GM12878 (cell line): ENCODE data around the gene NFATC2. TPM values are rescaled to one million over a fixed set of nuclear protein-coding genes. Genes with fewer than 3 reads are reported as not detected.

Experiments used
- ATAC-seq: fragments of 200-7000 bp; cut with Tn5 transposase; 3 replicates; pipeline ENCODE4 v1.9.1; 2020; ENCODE audit warnings: mild to moderate bottlenecking, moderate library complexity
- BruUV-seq: library from RNA; stranded (reverse); fragments of 400-500 nt; replicated peaks from 2 replicates; lab custom pipeline; 2021; lab: Mats Ljungman, UMichigan
- CTCF ChIA-PET: fragments of 300-600 bp; sonication (Branson Sonifier 250); formaldehyde crosslinking; extraction: SDS; loops from one replicate; lab custom pipeline; 2021; ENCODE audit warnings: inconsistent platforms; lab: Yijun Ruan, JAX
- POLR2A ChIA-PET: fragments of 350-600 bp; formaldehyde crosslinking; extraction: SDS; loops from one replicate; lab custom pipeline; 2021; ENCODE audit warnings: inconsistent platforms; lab: Charles Lee
- RAD21 ChIA-PET: fragments of 300-600 bp; sonication (Branson Sonifier 250); formaldehyde crosslinking; loops from one replicate; lab custom pipeline; 2023; ENCODE audit warnings: antibody characterized with exemption; ENCODE audit not compliant: unreplicated experiment; lab: Charles Lee
- SMC1A ChIA-PET: fragments of 300-600 bp; sonication (Branson Sonifier 250); formaldehyde crosslinking; loops from one replicate; lab custom pipeline; 2023; ENCODE audit not compliant: unreplicated experiment, uncharacterized antibody; lab: Charles Lee
- DNase-seq: peaks from one replicate; pipeline ENCODE4 v3.0.0-alpha.2; 2011; ENCODE audit warnings: low read depth, low spot score
- FAIRE-seq: peaks from 3 replicates; lab custom pipeline; 2011; peaks lifted over from hg19 to GRCh38; lab: Jason Lieb, UNC
- H2AFZ ChIP-seq: 2 replicates; pipeline ENCODE4 v1.6.0; 2011; ENCODE audit warnings: low read depth, low read length, control low read depth; ENCODE audit not compliant: control insufficient read depth
- H3K27ac ChIP-seq: 2 replicates; pipeline ENCODE4 v1.5.1; 2011; ENCODE audit warnings: control low read depth; ENCODE audit not compliant: control insufficient read depth, insufficient read depth
- H3K27me3 ChIP-seq, 2 experiments: replicated peaks in 1 of 2; 2 replicates each; pipeline versions ENCODE4 v1.6.0 to v1.6.1; 2011; ENCODE audit warnings: low read length in 1 of 2; ENCODE audit not compliant: control insufficient read depth in 2 of 2, insufficient read depth in 2 of 2
- H3K36me3 ChIP-seq, 2 experiments: 2 replicates each; pipeline ENCODE4 v1.5.1; 2011; ENCODE audit warnings: low read length in 1 of 2; ENCODE audit not compliant: control insufficient read depth in 2 of 2, insufficient read depth in 2 of 2
- H3K4me1 ChIP-seq: 2 replicates; pipeline ENCODE4 v1.6.1; 2011; ENCODE audit warnings: mild to moderate bottlenecking, low read length, moderate library complexity, mixed read lengths; ENCODE audit not compliant: control insufficient read depth, insufficient read depth
- H3K4me2 ChIP-seq: 2 replicates; pipeline ENCODE4 v1.6.0; 2011; ENCODE audit warnings: control low read depth; ENCODE audit not compliant: control insufficient read depth, insufficient read depth
- H3K4me3 ChIP-seq: fragments of 200-600 bp; sonication (generic); 2 replicates; pipeline ENCODE4 v1.5.1; 2016
- H3K79me2 ChIP-seq: 2 replicates; pipeline ENCODE4 v1.6.0; 2011; ENCODE audit warnings: low read length; ENCODE audit not compliant: control insufficient read depth, insufficient read depth
- H3K9ac ChIP-seq: 2 replicates; pipeline ENCODE4 v1.8.0; 2011; ENCODE audit warnings: low read length, control low read depth, mixed read lengths; ENCODE audit not compliant: control insufficient read depth, insufficient read depth
- H3K9me3 ChIP-seq: replicated peaks from 3 replicates; pipeline ENCODE4 v1.5.1; 2011; ENCODE audit warnings: mild to moderate bottlenecking, low read length; ENCODE audit not compliant: control insufficient read depth, insufficient read depth
- H4K20me1 ChIP-seq: 2 replicates; pipeline ENCODE4 v1.6.0; 2011; ENCODE audit not compliant: control insufficient read depth, insufficient read depth
- ASH2L ChIP-seq: fragments of 300-600, 200-600 bp; sonication (generic); IDR thresholded peaks from 2 replicates; pipeline ENCODE4 v1.6.1; 2017; ENCODE audit warnings: low read depth, mild to moderate bottlenecking, borderline replicate concordance
- ATF7 ChIP-seq: fragments of 450-650 bp; IDR thresholded peaks from 2 replicates; pipeline ENCODE4 v1.6.1; 2016; ENCODE audit warnings: low read depth, mild to moderate bottlenecking
- CEBPZ ChIP-seq: fragments of 150-350 bp; IDR thresholded peaks from 2 replicates; pipeline ENCODE4 v1.6.1; 2016; ENCODE audit warnings: low read depth, low read length
- EGR1 ChIP-seq, 2 experiments: IDR thresholded peaks; 1 replicate in 1 of 2; 2 replicates in 1 of 2; pipeline ENCODE4 v1.6.1; 2011 to 2012; ENCODE audit warnings: low read depth in 2 of 2, low read length in 2 of 2, borderline replicate concordance in 1 of 2, mild to moderate bottlenecking in 1 of 2, moderate library complexity in 1 of 2
- ELK1 ChIP-seq: IDR thresholded peaks from 2 replicates; pipeline ENCODE4 v1.6.1; 2012; ENCODE audit warnings: low read depth, low read length, improper control_type of control experiment
- HDAC6 ChIP-seq: fragments of 200-600 bp; sonication (generic); IDR thresholded peaks from one replicate; pipeline ENCODE4 v1.8.0; 2017; ENCODE audit warnings: antibody characterized with exemption; ENCODE audit not compliant: unreplicated experiment
- LARP7 ChIP-seq: fragments of 450-650 bp; IDR thresholded peaks from 2 replicates; pipeline ENCODE4 v1.6.1; 2017; ENCODE audit warnings: mild to moderate bottlenecking
- MEF2B ChIP-seq: fragments of 450-650 bp; IDR thresholded peaks from 2 replicates; pipeline ENCODE4 v1.6.1; 2018; ENCODE audit warnings: mild to moderate bottlenecking, moderate library complexity; ENCODE audit not compliant: partially characterized antibody, poor library complexity, severe bottlenecking
- NBN ChIP-seq: fragments of 450-650 bp; IDR thresholded peaks from 2 replicates; pipeline ENCODE4 v1.6.1; 2016
- TCF7 ChIP-seq: IDR thresholded peaks from 2 replicates; pipeline ENCODE4 v1.6.1; 2014; ENCODE audit warnings: antibody characterized with exemption, borderline replicate concordance
- ZNF384 ChIP-seq: IDR thresholded peaks from 2 replicates; pipeline ENCODE4 v1.6.1; 2012; ENCODE audit warnings: low read depth, mild to moderate bottlenecking, low read length, improper control_type of control experiment, borderline replicate concordance
- WGBS: methylation state at CpG from one replicate; pipeline ENCODE4 v1.1.6; 2016; ENCODE audit warnings: low lambda C conversion rate; ENCODE audit not compliant: insufficient replicate concordance, insufficient coverage; ENCODE audit errors: missing lambda C conversion rate; 5-methylcytosine and 5-hydroxymethylcytosine counted together
- in situ Hi-C: fragments of 300-500 bp; cut with MboI; formaldehyde crosslinking; loops from 9 replicates; pipeline ENCODE4 v1.14.3; 2018; ENCODE audit warnings: mixed read lengths
- intact Hi-C: fragments of 100-400 bp; cut with micrococcal nuclease; formaldehyde crosslinking; loops from one replicate; pipeline ENCODE4 v1.14.2; 2022; ENCODE audit not compliant: unreplicated experiment
- polyA plus RNA-seq, 11 experiments: library from polyadenylated mRNA; depleted of rRNA in 4 of 11; unstranded in 6 of 11; stranded (reverse) in 5 of 11; fragments of >200 nt; fragmentation: Nextera tagmentation in 4 of 11; fragmentation: Illumina TruSeq in 1 of 11; extraction: Ambion mirVana in 4 of 11; extraction: Trizol in 1 of 11; gene quantifications; 1 replicate in 1 of 11; 2 replicates in 10 of 11; pipeline versions ENCODE4 v1.2.1 to v1.2.3, GENCODE V29; 2011 to 2016; ENCODE audit warnings: inconsistent platforms in 2 of 11, missing spikeins in 2 of 11, low read depth in 1 of 11
- total RNA-seq, 4 experiments: library from RNA; depleted of rRNA in 3 of 4; stranded (reverse); fragments of >200 nt in 3 of 4; fragmentation: Illumina TruSeq in 1 of 4; extraction: Trizol in 1 of 4; gene quantifications; 2 replicates each; pipeline versions ENCODE4 v1.2.1 to v1.2.3, GENCODE V29; 2013 to 2021
- TF ChIP-seq, protein P1 (sequence below): IDR thresholded peaks from 2 replicates; pipeline ENCODE4 v1.6.1; 2011; ENCODE audit warnings: borderline replicate concordance, low read depth, mild to moderate bottlenecking, moderate library complexity, mixed read lengths, low read length; ENCODE audit not compliant: insufficient read depth; ENCODE audit errors: extremely low read length
- TF ChIP-seq, protein P2 (sequence below): fragments of 450-650 bp; IDR thresholded peaks from 2 replicates; pipeline ENCODE4 v1.6.1; 2016; ENCODE audit warnings: mild to moderate bottlenecking, moderate library complexity, borderline replicate concordance

Gene NFATC2
- total and polyA plus RNA-seq, 10 of the 15 experiments (the other 5 are each of a cell fraction or from before 2014, with no cell fraction given), result 3.3 to 20.0 (median 7.3) TPM

GRCh38 chr20:51516855-51517254 lies 25.7 kb downstream of the NFATC2 start:
- no peak overlapping the region for H2AFZ ChIP-seq
- SMC1A ChIA-PET, result no interaction called here
- DNase-seq (no peak), ATAC-seq (no peak), FAIRE-seq (no peak)
- H3K27ac ChIP-seq, result no peak overlapping the region
- 85% methylated on average over 7 of the region's 7 CpGs for WGBS
- RAD21 ChIA-PET, result interaction anchor here (1.2 kb wide), 1 partner anchor 10 kb away, joined by 4 read pairs; no protein-coding TSS in a partner anchor
- peaks cover 3% of the 10 kb centered on the region; the same call in 1 of the 2 replicates for H3K79me2 ChIP-seq
- no peak overlapping the region for H3K4me3 ChIP-seq
- peaks cover 12 to 14% of the 10 kb centered on the region in 2 experiments; a peak in 3 of 4 replicates for H3K36me3 ChIP-seq
- CTCF ChIA-PET, result no interaction called here
- H3K27me3 ChIP-seq, result no peaks in the 10 kb centered on the region
- no peaks in the 10 kb centered on the region for H4K20me1 ChIP-seq
- in situ Hi-C loops (no loop called here), intact Hi-C loops (no loop called here)
- H3K9ac ChIP-seq, result no peak overlapping the region
- no peaks in the 10 kb centered on the region for H3K9me3 ChIP-seq
- no TSS peak for BruUV-seq
- no peak overlapping the region for H3K4me2 ChIP-seq
- POLR2A ChIA-PET, result interaction anchor here (0.5 to 1.0 kb wide), 2 partner anchors 39 to 102 kb away, joined by 3 read pairs; no protein-coding TSS in a partner anchor
- no peaks in the 10 kb centered on the region for H3K4me1 ChIP-seq
- TF ChIP-seq ELK1 (no peak), TCF7 (no peak), CEBPZ (no peak), ATF7 (no peak), ZNF384 (no peak), MEF2B (no peak), NBN (no peak), LARP7 (no peak), EGR1 (IDR thresholded peaks at IDR 0.05; ENCODE audit: borderline replicate concordance in 1 of 2, low read depth in 2 of 2, low read length in 2 of 2) (no peak), ASH2L (no peak), HDAC6 (no peak)
- TF ChIP-seq, protein P1, sequence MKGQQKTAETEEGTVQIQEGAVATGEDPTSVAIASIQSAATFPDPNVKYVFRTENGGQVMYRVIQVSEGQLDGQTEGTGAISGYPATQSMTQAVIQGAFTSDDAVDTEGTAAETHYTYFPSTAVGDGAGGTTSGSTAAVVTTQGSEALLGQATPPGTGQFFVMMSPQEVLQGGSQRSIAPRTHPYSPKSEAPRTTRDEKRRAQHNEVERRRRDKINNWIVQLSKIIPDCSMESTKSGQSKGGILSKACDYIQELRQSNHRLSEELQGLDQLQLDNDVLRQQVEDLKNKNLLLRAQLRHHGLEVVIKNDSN, result no peak
- TF ChIP-seq, protein P2, sequence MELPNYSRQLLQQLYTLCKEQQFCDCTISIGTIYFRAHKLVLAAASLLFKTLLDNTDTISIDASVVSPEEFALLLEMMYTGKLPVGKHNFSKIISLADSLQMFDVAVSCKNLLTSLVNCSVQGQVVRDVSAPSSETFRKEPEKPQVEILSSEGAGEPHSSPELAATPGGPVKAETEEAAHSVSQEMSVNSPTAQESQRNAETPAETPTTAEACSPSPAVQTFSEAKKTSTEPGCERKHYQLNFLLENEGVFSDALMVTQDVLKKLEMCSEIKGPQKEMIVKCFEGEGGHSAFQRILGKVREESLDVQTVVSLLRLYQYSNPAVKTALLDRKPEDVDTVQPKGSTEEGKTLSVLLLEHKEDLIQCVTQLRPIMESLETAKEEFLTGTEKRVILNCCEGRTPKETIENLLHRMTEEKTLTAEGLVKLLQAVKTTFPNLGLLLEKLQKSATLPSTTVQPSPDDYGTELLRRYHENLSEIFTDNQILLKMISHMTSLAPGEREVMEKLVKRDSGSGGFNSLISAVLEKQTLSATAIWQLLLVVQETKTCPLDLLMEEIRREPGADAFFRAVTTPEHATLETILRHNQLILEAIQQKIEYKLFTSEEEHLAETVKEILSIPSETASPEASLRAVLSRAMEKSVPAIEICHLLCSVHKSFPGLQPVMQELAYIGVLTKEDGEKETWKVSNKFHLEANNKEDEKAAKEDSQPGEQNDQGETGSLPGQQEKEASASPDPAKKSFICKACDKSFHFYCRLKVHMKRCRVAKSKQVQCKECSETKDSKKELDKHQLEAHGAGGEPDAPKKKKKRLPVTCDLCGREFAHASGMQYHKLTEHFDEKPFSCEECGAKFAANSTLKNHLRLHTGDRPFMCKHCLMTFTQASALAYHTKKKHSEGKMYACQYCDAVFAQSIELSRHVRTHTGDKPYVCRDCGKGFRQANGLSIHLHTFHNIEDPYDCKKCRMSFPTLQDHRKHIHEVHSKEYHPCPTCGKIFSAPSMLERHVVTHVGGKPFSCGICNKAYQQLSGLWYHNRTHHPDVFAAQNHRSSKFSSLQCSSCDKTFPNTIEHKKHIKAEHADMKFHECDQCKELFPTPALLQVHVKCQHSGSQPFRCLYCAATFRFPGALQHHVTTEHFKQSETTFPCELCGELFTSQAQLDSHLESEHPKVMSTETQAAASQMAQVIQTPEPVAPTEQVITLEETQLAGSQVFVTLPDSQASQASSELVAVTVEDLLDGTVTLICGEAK, result no peak
